Coronary artery (tissue), 2 donors: ENCODE results near the gene SORBS2.

Experiments
- DNase-seq: peaks from one replicate; pipeline ENCODE4 v3.0.0-alpha.2; 2017; ENCODE audit warnings: low spot score
- H3K27ac ChIP-seq, 2 donors: fragments of 200-600 bp; sonication (generic); one replicate each; pipeline ENCODE4 v1.5.1; 2016 to 2019
- H3K4me3 ChIP-seq: fragments of 200-600 bp; sonication (generic); 2 replicates; pipeline ENCODE4 v1.5.1; 2016; ENCODE audit warnings: mild to moderate bottlenecking, moderate library complexity
- CTCF ChIP-seq: fragments of 200-600 bp; sonication (generic); IDR thresholded peaks from one replicate; pipeline ENCODE4 v1.5.1; 2019; ENCODE audit warnings: antibody characterized with exemption

The SORBS2 gene

GRCh38 chr4:185536411-185536709, 275.6 kb downstream of the SORBS2 start:
- DNase-seq: peak; percentile 84
- Histone ChIP-seq H3K4me3 (peak overlapping the region; percentile 97), H3K27ac (peak overlapping the region; percentile 99)
- TF ChIP-seq CTCF: no peak

- TF ChIP-seq CTCF: no peak
- peak overlapping the region; percentile 97 for H3K4me3 ChIP-seq
- H3K27ac ChIP-seq: peak overlapping the region; percentile 99
- no peak for DNase-seq
These were observed 276.2 kb downstream of the SORBS2 start for GRCh38 chr4:185535612-185536410.
